Cardiac septum (tissue), 1 donor: Measurements from ENCODE around the gene GAREM2. TPM values are rescaled to one million over a fixed set of nuclear protein-coding genes. Genes with fewer than 3 reads are reported as not detected.
"Not testable (repeated sequence)": the region's sequence is repeated elsewhere in the genome, so short reads cannot be mapped to it uniquely, and the experiment has no call there.

ENCODE experiments used
- DNase-seq: peaks from one replicate; pipeline ENCODE4 v3.0.0-alpha.2; 2020; ENCODE audit warnings: low spot score
- intact Hi-C: fragments of 100-400 bp; cut with DNase I; formaldehyde crosslinking; loops from one replicate; pipeline ENCODE4 v1.14.0; 2022
- total RNA-seq: library from RNA; stranded (reverse); fragmentation: NEBNext Ultra II Directional; extraction: Animal tissue kit (Norgen Biotek cat#: 25700); gene quantifications from one replicate; pipeline ENCODE4 v1.2.1, GENCODE V29; 2021
- donor health status: DM: no; HTN: no; CAD: no.

The GAREM2 gene
- total RNA-seq, 1 donor from 2014 or later = 1.1 TPM

GRCh38 chr2:26166541-26166940 is 6.3 kb upstream of the GAREM2 start:
- DNase-seq = peak; percentile 12
- intact Hi-C loops = not testable (repeated sequence)

GRCh38 chr2:26168785-26169184 is 4.1 kb upstream of the GAREM2 start:
- peak; percentile 27 for DNase-seq
- intact Hi-C loops = no loop called here

DNA sequence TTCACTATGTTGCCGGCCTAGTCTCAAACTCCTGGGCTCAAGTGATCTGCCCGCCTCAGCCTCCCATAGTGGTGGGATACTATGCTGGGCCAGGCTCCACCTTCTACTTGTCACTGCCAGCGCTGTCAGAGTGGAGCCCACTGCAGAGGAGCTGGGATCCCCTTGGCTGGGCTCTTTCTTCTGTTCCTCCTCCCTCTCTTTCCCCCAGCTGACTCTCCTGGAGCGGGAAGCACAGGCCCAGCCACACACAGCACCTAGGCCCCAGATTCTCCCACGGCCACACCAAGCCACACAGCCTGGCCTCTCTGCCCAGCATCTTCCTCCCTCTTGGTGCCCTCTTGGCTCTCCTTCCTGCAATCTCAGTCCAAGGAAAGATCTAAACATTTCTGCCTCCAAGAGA is 3.7 kb upstream of the GAREM2 start:
- peak; percentile 19 for DNase-seq

DNA sequence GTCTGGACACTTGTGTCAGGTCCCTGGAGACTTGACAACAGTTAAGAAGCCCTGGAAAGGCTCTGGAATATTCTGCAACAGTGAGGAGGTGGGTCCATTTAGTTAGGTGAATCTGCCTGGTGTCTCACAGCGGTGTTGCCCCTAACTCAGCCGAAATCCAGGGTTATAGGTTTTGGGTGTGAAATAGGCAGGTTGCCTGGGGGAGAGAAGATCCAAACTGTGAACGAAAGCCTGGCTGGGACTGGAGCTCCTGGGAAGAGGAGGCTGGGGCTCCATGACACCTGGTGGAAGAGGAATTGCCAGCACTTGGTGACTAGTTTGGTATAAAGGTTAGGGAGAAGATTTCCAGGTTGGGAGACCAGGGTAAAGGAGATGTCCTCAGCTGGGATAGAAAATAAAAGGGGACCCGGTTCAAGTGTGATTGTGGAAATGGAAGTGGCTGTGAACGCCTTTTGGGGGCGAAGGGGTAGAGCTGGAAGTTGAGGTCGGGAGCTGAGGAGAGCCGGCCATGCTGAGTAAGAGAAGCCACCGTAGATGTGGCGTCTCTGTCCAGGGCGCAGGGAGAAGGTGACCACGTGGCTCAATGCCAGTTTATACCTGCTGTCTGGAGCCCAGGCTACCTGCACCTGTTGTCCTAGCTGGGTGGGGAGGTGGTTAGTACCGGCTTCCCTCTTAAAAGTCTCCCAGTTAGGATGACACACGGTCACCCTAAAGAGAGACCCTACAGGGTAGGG is 3.0 kb upstream of the GAREM2 start:
- DNase-seq = peak; percentile 53
- intact Hi-C loops = no loop called here

More for the DNA sequence above, 3.7 kb upstream of the GAREM2 start:
- intact Hi-C loops = no loop called here

DNA sequence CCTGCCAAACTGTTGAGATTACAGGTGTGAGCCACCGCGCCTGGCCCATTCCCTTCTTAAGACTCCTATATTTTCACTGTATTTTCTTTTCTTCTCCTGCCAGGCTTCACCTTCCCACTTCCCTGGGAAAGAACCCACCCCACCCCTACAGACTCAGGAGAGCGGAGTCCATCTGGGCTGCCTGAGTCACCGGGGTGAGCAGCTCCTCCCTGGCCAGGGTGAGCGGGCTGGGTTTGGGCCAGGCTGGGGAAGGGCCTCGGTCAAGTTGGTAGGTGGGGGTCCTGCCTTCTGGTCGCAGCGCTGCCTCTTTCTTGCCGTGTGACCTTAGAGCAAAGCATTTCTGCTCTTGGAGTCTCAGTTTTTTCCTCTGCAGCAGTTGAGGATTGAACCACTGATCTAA is 2.1 kb upstream of the GAREM2 start:
- intact Hi-C loops = no loop called here
- peak; percentile 69 for DNase-seq

- intact Hi-C loops = no loop called here
- peak; percentile 73 for DNase-seq
Measured at GRCh38 chr2:26172189-26172870, 558 bp upstream of the GAREM2 start.

GRCh38 chr2:26173776-26174482 is 1.0 kb downstream of the GAREM2 start:
- DNase-seq = no peak
- intact Hi-C loops = no loop called here

DNA sequence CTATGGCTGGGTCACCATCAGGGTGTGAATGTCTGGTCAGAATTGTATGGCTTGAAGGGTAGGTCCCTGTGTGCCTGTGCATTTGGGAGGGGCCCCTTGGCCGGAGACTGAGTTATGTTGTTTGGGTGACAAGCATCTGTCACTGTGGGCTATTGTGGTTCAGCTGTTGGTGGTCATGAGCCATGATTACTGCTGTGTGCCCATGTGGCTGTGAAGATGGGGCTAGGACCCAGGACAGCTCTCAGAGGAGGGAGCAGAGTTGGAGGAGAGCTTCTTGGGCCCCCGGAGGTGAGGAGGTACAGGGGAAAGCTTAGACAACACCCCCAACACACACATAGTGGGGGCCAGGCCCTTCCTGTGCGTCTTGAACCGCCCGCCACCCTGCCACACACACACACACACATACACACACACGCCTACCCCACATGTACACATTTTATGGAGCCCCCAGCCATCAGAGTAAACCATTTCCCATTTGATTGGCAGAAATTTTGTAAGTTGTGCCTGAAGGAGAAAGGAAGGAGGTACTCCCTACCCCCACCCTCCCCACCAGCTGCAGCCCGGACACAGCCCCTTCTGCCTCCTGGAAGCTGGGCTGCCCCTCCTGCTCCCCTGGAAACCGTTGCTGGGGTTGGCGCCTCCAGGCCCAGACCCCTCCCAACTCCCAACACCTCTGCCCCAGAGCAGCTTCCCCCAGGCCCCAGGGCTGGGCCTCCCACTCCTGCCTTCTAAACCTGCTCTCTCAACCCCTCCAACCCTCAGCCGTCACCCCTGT is 2.0 kb downstream of the GAREM2 start:
- DNase-seq = no peak
- intact Hi-C loops = no loop called here

DNA sequence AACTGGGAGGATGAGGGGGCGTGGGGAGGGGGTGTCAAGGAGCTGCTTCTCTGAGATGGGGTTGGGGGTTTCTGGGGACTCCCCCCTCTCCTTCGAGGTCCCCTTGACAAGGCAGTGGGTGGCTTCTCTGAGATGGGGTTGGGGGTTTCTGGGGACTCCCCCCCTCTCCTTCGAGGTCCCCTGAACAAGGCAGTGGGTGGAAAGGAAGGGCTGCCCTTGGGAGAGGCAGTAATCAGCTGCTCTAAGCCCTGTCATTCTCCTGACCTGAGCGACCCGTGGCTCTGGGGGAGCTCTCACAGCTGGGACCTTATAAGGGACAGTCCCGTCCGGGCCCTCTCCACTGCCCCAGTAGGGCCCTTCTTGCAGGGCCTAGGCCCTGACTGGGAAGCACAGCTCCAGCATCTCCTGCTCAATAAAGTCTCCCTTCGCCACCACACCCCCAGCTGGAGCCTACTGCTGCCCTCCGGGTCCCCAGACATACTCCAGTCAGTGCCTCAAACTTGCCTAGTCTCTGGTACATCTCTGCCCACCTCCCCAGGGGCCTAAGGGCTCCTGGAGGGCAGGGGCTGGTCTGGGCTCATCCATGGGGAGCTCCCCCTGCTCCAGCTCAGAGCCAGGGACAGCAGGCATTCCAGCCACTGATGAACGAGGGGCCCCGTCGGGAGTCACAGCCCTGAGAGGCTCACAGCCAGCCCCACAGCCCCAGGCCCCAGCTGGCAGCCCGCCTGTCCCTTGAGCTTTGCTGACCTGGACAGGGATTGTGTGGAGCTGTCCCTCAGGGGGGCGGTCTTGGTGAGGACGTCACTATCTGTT is 2.8 kb downstream of the GAREM2 start:
- intact Hi-C loops = no loop called here
- DNase-seq = no peak

DNA sequence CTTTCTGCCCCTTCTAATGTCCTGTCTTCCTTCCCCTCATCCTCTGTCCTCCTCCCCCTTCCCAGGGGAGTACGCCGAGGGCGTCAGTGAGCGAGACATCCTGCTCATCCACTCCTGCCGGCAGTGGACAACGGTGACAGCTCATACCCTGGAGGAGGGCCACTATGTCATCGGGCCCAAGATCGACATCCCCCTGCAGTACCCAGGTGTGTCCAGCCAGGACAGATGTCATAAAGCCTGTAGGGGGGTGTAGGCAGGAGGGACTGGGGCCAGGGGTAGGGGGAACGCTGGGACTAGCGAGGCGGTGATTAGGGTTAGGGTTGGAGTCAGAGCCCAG is 3.4 kb downstream of the GAREM2 start:
- no peak for DNase-seq
- intact Hi-C loops = no loop called here

GRCh38 chr2:26177122-26177521 is 4.2 kb downstream of the GAREM2 start:
- intact Hi-C loops = no loop called here
- DNase-seq = no peak

GRCh38 chr2:26178246-26178645 is 5.4 kb downstream of the GAREM2 start:
- intact Hi-C loops = no loop called here
- no peak for DNase-seq

GRCh38 chr2:26178746-26179436 is 6.0 kb downstream of the GAREM2 start:
- intact Hi-C loops = no loop called here
- DNase-seq = no peak

DNA sequence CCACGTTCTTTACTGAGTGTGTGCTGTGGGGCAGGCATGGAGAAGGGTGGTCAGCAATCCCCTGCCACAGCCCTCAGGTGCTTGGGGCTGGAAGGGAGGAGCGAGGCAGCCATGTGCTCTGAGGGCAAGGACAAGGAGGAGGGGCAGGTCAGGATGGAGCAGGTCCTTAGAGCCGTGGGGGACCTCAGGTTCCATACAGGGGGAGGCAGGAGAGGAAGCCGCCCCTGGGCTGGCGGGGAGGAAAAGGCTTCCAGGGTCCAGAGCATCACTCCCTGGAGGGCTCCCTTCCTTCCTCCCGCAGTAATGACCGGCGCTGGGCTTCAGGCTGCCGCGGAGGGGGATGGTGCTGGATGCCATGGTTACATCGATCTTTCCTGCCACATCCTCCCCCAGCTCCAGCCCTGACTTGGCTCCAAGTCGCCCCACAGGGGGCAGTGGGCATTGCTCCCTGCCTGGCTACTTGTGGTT is 6.6 kb downstream of the GAREM2 start:
- DNase-seq = no peak
- intact Hi-C loops = no loop called here

DNA sequence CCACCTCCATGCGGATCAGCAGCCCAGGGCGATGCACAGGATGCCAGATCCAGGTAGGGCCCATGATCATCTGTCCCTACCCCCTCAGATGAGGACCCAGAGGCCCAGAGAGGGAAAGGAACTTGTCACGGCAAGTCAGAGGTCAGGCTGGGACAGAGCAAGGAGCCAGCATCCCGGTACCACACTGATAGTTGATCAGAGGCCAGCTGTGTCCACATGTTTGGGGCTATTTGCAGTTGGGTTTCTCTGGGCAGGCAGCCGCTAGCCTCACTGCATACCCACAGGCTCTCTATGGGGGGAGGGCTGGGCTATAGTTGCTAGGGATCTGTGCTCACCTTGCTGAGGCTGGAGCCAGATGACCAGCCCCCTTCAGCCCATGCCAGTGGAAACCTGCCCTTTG is 9.6 kb downstream of the GAREM2 start:
- intact Hi-C loops = no loop called here
- DNase-seq = no peak

DNA sequence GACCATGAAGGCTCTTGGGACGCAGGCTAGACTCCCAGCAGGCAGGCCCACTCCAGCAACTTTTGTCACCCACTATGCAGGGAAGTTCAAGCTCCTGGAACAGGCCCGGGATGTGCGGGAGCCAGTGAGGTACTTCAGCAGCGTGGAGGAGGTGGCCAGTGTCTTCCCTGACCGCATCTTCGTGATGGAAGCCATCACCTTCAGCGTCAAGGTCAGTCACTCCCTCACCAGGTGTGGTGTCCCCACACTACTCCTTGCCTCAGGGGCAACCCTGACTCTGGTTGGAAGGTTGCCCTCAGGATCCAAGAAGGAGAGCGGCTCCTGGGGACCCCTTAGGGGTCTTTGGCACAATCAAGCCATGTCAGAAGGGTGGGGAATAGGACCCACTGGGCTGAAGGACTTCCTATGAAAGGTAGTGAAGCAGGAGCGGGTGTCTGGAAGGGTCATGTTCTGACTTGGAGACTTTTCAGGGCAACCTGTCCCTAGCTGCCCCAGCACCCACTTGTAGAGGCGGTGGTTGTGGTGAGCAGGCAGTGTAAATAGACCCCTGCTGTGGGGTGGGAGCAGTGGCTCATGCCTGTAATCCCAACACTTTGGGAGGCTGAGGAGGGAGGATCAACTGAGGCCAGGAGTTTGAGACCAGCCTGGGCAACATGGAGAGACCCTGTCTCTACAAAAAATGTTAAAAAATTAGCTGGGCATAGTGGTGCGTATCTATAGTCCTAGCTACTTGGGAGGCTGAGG is 10.2 kb downstream of the GAREM2 start:
- DNase-seq = no peak
- intact Hi-C loops = no loop called here

DNA sequence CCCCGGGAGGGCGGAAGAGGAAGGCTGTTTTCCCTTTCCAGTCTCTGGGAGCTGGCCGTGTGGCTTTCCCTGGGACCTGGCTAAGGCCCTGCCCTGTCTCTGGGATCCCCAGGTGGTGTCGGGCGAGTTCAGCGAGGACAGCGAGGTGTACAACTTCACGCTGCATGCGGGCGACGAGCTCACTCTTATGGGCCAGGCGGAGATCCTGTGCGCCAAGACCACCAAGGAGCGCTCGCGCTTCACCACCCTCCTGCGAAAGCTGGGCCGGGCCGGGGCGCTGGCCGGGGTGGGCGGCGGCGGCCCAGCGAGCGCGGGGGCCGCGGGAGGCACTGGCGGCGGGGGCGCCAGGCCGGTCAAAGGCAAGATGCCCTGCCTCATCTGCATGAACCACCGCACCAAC is 11.2 kb downstream of the GAREM2 start:
- intact Hi-C loops = no loop called here
- DNase-seq = no peak
